Testis (tissue), 3 donors: ENCODE data around the gene KRTAP10-8. TPM values are rescaled to one million over a fixed set of nuclear protein-coding genes. Genes with fewer than 3 reads are reported as not detected.

Source experiments
- polyA plus RNA-seq: library from polyadenylated mRNA; stranded (reverse); fragments of 350-450 nt; fragmentation: Illumina TruSeq; extraction: RNeasy Lipid Tissue Mini Kit (QIAGEN cat#74804); gene quantifications from one replicate; pipeline ENCODE4 v1.2.3, GENCODE V29; 2014; ENCODE audit warnings: low read depth, low replicate concordance; ENCODE audit not compliant: insufficient read depth
- total RNA-seq, 2 donors: library from RNA; depleted of rRNA; stranded (reverse); fragments of >200 nt; gene quantifications; one replicate each; pipeline ENCODE4 v1.2.3, GENCODE V29; 2016

KRTAP10-8 gene
- total and polyA plus RNA-seq, 3 donors from 2014 or later, result not detected

Other genes starting within 250 kb of the KRTAP10-8 start
- gene LRRC3, start 156.6 kb upstream of the KRTAP10-8 start, total RNA-seq, result 10 to 100 TPM in 1 of 2 donors, 1 to 10 TPM in 1; 8.3 to 11.8 TPM
- gene LRRC3, start 156.6 kb upstream of the KRTAP10-8 start, polyA plus RNA-seq, result 4.9 TPM
- not detected for gene KRTAP10-1, start 71.9 kb upstream of the KRTAP10-8 start, total RNA-seq
- not detected for gene KRTAP10-1, start 71.9 kb upstream of the KRTAP10-8 start, polyA plus RNA-seq
- not detected for gene KRTAP10-2, start 60.6 kb upstream of the KRTAP10-8 start, total RNA-seq
- gene KRTAP10-2, start 60.6 kb upstream of the KRTAP10-8 start, polyA plus RNA-seq, result not detected
- gene KRTAP10-3, start 53.3 kb upstream of the KRTAP10-8 start, total RNA-seq, result not detected
- not detected for gene KRTAP10-3, start 53.3 kb upstream of the KRTAP10-8 start, polyA plus RNA-seq
- under 1 TPM in 1 of 2 donors, not detected in 1; 0.24 TPM for gene KRTAP10-4, start 38.4 kb upstream of the KRTAP10-8 start, total RNA-seq
- gene KRTAP10-4, start 38.4 kb upstream of the KRTAP10-8 start, polyA plus RNA-seq, result not detected
- not detected for gene KRTAP10-5, start 31.5 kb upstream of the KRTAP10-8 start, total RNA-seq
- not detected for gene KRTAP10-5, start 31.5 kb upstream of the KRTAP10-8 start, polyA plus RNA-seq
- gene KRTAP10-6, start 19.6 kb upstream of the KRTAP10-8 start, total RNA-seq, result not detected
- gene KRTAP10-6, start 19.6 kb upstream of the KRTAP10-8 start, polyA plus RNA-seq, result not detected
- under 1 TPM in 1 of 2 donors, not detected in 1; 0.31 TPM for gene KRTAP10-7, start 11.5 kb upstream of the KRTAP10-8 start, total RNA-seq
- not detected for gene KRTAP10-7, start 11.5 kb upstream of the KRTAP10-8 start, polyA plus RNA-seq
- not detected for gene KRTAP10-9, start 15.0 kb downstream of the KRTAP10-8 start, total RNA-seq
- not detected for gene KRTAP10-9, start 15.0 kb downstream of the KRTAP10-8 start, polyA plus RNA-seq
- not detected for gene KRTAP10-10, start 25.3 kb downstream of the KRTAP10-8 start, total RNA-seq
- gene KRTAP10-10, start 25.3 kb downstream of the KRTAP10-8 start, polyA plus RNA-seq, result not detected
- gene KRTAP10-11, start 34.3 kb downstream of the KRTAP10-8 start, total RNA-seq, result under 1 TPM in 1 of 2 donors, not detected in 1; 0.37 TPM
- gene KRTAP10-11, start 34.3 kb downstream of the KRTAP10-8 start, polyA plus RNA-seq, result not detected
- gene KRTAP12-4, start 42.6 kb downstream of the KRTAP10-8 start, total RNA-seq, result not detected
- not detected for gene KRTAP12-4, start 42.6 kb downstream of the KRTAP10-8 start, polyA plus RNA-seq
- gene KRTAP12-3, start 45.9 kb downstream of the KRTAP10-8 start, total RNA-seq, result not detected
- not detected for gene KRTAP12-3, start 45.9 kb downstream of the KRTAP10-8 start, polyA plus RNA-seq
- gene KRTAP12-2, start 54.8 kb downstream of the KRTAP10-8 start, total RNA-seq, result under 1 TPM in 1 of 2 donors, not detected in 1; 0.79 TPM
- not detected for gene KRTAP12-2, start 54.8 kb downstream of the KRTAP10-8 start, polyA plus RNA-seq
- not detected for gene KRTAP12-1, start 70.1 kb downstream of the KRTAP10-8 start, total RNA-seq
- not detected for gene KRTAP12-1, start 70.1 kb downstream of the KRTAP10-8 start, polyA plus RNA-seq
- gene KRTAP10-12, start 85.1 kb downstream of the KRTAP10-8 start, total RNA-seq, result not detected
- not detected for gene KRTAP10-12, start 85.1 kb downstream of the KRTAP10-8 start, polyA plus RNA-seq
- under 1 TPM; 0.55 to 0.62 TPM for gene TSPEAR, start 99.5 kb downstream of the KRTAP10-8 start, total RNA-seq
- gene TSPEAR, start 99.5 kb downstream of the KRTAP10-8 start, polyA plus RNA-seq, result 0.53 TPM
- 10 to 100 TPM; 73.6 to 82.8 TPM for gene UBE2G2, start 189.7 kb downstream of the KRTAP10-8 start, total RNA-seq
- 38.9 TPM for gene UBE2G2, start 189.7 kb downstream of the KRTAP10-8 start, polyA plus RNA-seq
- gene SUMO3, start 206.0 kb downstream of the KRTAP10-8 start, total RNA-seq, result 10 to 100 TPM; 69.9 to 87.9 TPM
- 93.0 TPM for gene SUMO3, start 206.0 kb downstream of the KRTAP10-8 start, polyA plus RNA-seq